OCI-LY3 (cell line): ENCODE results near the gene JAK2.

Experiments used
- CTCF ChIP-seq: fragments of 200-600, 300-600 bp; sonication (generic); IDR thresholded peaks from 2 replicates; pipeline ENCODE4 v1.5.1; 2014; ENCODE audit warnings: antibody characterized with exemption, low read length, low read depth
- EZH2phosphoT487 ChIP-seq: fragments of 200-600 bp; shearing (Covaris generic); IDR thresholded peaks from 2 replicates; pipeline ENCODE4 v1.6.1; 2018; ENCODE audit warnings: antibody characterized with exemption, mixed run types, low read depth

DNA sequence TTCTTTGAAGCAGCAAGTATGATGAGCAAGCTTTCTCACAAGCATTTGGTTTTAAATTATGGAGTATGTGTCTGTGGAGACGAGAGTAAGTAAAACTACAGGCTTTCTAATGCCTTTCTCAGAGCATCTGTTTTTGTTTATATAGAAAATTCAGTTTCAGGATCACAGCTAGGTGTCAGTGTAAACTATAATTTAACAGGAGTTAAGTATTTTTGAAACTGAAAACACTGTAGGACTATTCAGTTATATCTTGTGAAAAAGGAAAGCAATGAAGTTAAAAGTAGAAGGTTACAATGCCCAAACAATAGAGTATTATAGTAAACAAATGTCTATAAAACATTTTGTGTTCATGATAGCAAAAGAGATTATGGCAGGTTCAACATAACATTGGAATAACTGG is 88.6 kb downstream of the JAK2 start:
- peak; percentile 16; the same call in 1 of the 2 replicates for TF ChIP-seq CTCF
- no peak for TF ChIP-seq EZH2phosphoT487
